Left ventricle myocardium inferior (tissue), 1 donor: ENCODE results near the gene LETM1. TPM values are rescaled to one million over a fixed set of nuclear protein-coding genes. Genes with fewer than 3 reads are reported as not detected.

Experiments
- DNase-seq: peaks from one replicate; pipeline ENCODE4 v3.0.0-alpha.2; 2020
- H3K27ac ChIP-seq: fragments of 200-600 bp; replicated peaks from 2 replicates; pipeline ENCODE4 v1.8.0; 2021
- H3K27me3 ChIP-seq: fragments of 200-600 bp; 2 replicates; pipeline ENCODE4 v1.8.0; 2021; ENCODE audit warnings: low read depth
- H3K36me3 ChIP-seq: fragments of 200-600 bp; 2 replicates; pipeline ENCODE4 v1.8.0; 2021
- H3K4me1 ChIP-seq: fragments of 200-600 bp; 2 replicates; pipeline ENCODE4 v1.8.0; 2021
- H3K4me3 ChIP-seq: fragments of 200-600 bp; 2 replicates; pipeline ENCODE4 v1.8.0; 2021; ENCODE audit warnings: mild to moderate bottlenecking, moderate library complexity
- H3K9me3 ChIP-seq: fragments of 200-600 bp; replicated peaks from 2 replicates; pipeline ENCODE4 v1.8.0; 2021
- CTCF ChIP-seq: fragments of 200-600 bp; IDR thresholded peaks from 2 replicates; pipeline ENCODE4 v1.8.0; 2021; ENCODE audit warnings: antibody characterized with exemption, mild to moderate bottlenecking, borderline replicate concordance
- intact Hi-C: fragments of 100-400 bp; cut with micrococcal nuclease; formaldehyde crosslinking; loops from one replicate; pipeline ENCODE4 v1.11.0; 2022
- total RNA-seq: library from RNA; stranded (reverse); fragmentation: NEBNext Ultra II Directional; extraction: Animal tissue kit (Norgen Biotek cat#: 25700); gene quantifications from one replicate; pipeline ENCODE4 v1.2.1, GENCODE V29; 2021
- donor health status: DM: no; HTN: yes; CAD: no; lungs with severe emphysema.

The LETM1 gene
- total RNA-seq, 1 donor from 2014 or later, result 38.8 TPM

GRCh38 chr4:1842993-1843448 lies 12.9 kb downstream of the LETM1 start:
- no peaks in the 10 kb centered on the region for H3K27me3 ChIP-seq
- TF ChIP-seq CTCF, result no peak
- peaks cover 30% of the 10 kb centered on the region for H3K4me1 ChIP-seq
- H3K4me3 ChIP-seq, result no peak overlapping the region
- DNase-seq, result peak; percentile 39
- no peaks in the 10 kb centered on the region for H3K9me3 ChIP-seq
- H3K27ac ChIP-seq, result peak overlapping the region; percentile 79
- peaks cover 71% of the 10 kb centered on the region for H3K36me3 ChIP-seq
- intact Hi-C loops, result no loop called here

- intact Hi-C loops, result no loop called here
- H3K9me3 ChIP-seq, result no peaks in the 10 kb centered on the region
- no peaks in the 10 kb centered on the region for H3K27me3 ChIP-seq
- no peak for TF ChIP-seq CTCF
- H3K4me3 ChIP-seq, result no peak overlapping the region
- H3K27ac ChIP-seq, result peak overlapping the region; percentile 79
- no peak for DNase-seq
- peaks cover 30% of the 10 kb centered on the region for H3K4me1 ChIP-seq
- H3K36me3 ChIP-seq, result peaks cover 75% of the 10 kb centered on the region
Measured at GRCh38 chr4:1842339-1842895, 13.5 kb downstream of the LETM1 start.

- TF ChIP-seq CTCF, result no peak
- Histone ChIP-seq H3K27me3 (no peaks in the 10 kb centered on the region), H3K4me3 (no peak overlapping the region), H3K4me1 (peaks cover 30% of the 10 kb centered on the region), H3K9me3 (no peaks in the 10 kb centered on the region), H3K27ac (no peak overlapping the region), H3K36me3 (peaks cover 75% of the 10 kb centered on the region)
- DNase-seq, result no peak
- intact Hi-C loops, result no loop called here
Measured at GRCh38 chr4:1841887-1842210, 14.1 kb downstream of the LETM1 start.

- H3K36me3 ChIP-seq, result peaks cover 75% of the 10 kb centered on the region
- TF ChIP-seq CTCF, result no peak
- intact Hi-C loops, result no loop called here
- H3K27ac ChIP-seq, result no peak overlapping the region
- peaks cover 30% of the 10 kb centered on the region for H3K4me1 ChIP-seq
- no peak overlapping the region for H3K4me3 ChIP-seq
- no peaks in the 10 kb centered on the region for H3K9me3 ChIP-seq
- DNase-seq, result no peak
- no peaks in the 10 kb centered on the region for H3K27me3 ChIP-seq
Measured at GRCh38 chr4:1841201-1841886, 14.6 kb downstream of the LETM1 start.

GRCh38 chr4:1839282-1839681 lies 16.7 kb downstream of the LETM1 start:
- H3K27ac ChIP-seq, result no peak overlapping the region
- H3K9me3 ChIP-seq, result no peaks in the 10 kb centered on the region
- intact Hi-C loops, result no loop called here
- no peaks in the 10 kb centered on the region for H3K27me3 ChIP-seq
- no peak overlapping the region for H3K4me3 ChIP-seq
- H3K4me1 ChIP-seq, result peaks cover 26% of the 10 kb centered on the region
- TF ChIP-seq CTCF, result no peak
- peaks cover 78% of the 10 kb centered on the region for H3K36me3 ChIP-seq
- no peak for DNase-seq
